GM12878 (cell line): ENCODE measurements around the gene SPRED2. TPM values are rescaled to one million over a fixed set of nuclear protein-coding genes. Genes with fewer than 3 reads are reported as not detected.

Experiments
- CBX3 ChIP-seq: fragments of 200-600 bp; sonication (generic); IDR thresholded peaks from 2 replicates; pipeline ENCODE4 v1.6.1; 2016; ENCODE audit warnings: low read depth, borderline replicate concordance
- EED ChIP-seq: sonication (generic); IDR thresholded peaks from 2 replicates; pipeline ENCODE4 v1.6.1; 2016; ENCODE audit warnings: antibody characterized with exemption, low read depth
- EGR1 ChIP-seq, 2 experiments: IDR thresholded peaks; 1 replicate in 1 of 2; 2 replicates in 1 of 2; pipeline ENCODE4 v1.6.1; 2011 to 2012; ENCODE audit warnings: low read depth in 2 of 2, low read length in 2 of 2, borderline replicate concordance in 1 of 2, mild to moderate bottlenecking in 1 of 2, moderate library complexity in 1 of 2
- ELK1 ChIP-seq: IDR thresholded peaks from 2 replicates; pipeline ENCODE4 v1.6.1; 2012; ENCODE audit warnings: low read depth, low read length, improper control_type of control experiment
- FOXK2 ChIP-seq: fragments of 450-650 bp; IDR thresholded peaks from 2 replicates; pipeline ENCODE4 v1.6.1; 2017; ENCODE audit warnings: mild to moderate bottlenecking, moderate library complexity
- KDM1A ChIP-seq: fragments of 200-600 bp; sonication (generic); IDR thresholded peaks from 2 replicates; pipeline ENCODE4 v1.6.1; 2016; ENCODE audit warnings: borderline replicate concordance
- NR2C1 ChIP-seq: fragments of 450-650 bp; IDR thresholded peaks from 2 replicates; pipeline ENCODE4 v1.6.1; 2017; ENCODE audit warnings: antibody characterized with exemption, mild to moderate bottlenecking, moderate library complexity
- RELB ChIP-seq: fragments of 450-650 bp; IDR thresholded peaks from 2 replicates; pipeline ENCODE4 v1.6.1; 2017; ENCODE audit warnings: low read depth, mild to moderate bottlenecking, moderate library complexity
- SMARCA5 ChIP-seq: fragments of 450-650 bp; IDR thresholded peaks from 2 replicates; pipeline ENCODE4 v1.6.1; 2017; ENCODE audit warnings: mild to moderate bottlenecking
- SREBF2 ChIP-seq: IDR thresholded peaks from 2 replicates; pipeline ENCODE4 v1.6.1; 2012; ENCODE audit warnings: mild to moderate bottlenecking, low read length
- SUZ12 ChIP-seq: fragments of 200-600 bp; sonication (generic); IDR thresholded peaks from one replicate; pipeline ENCODE4 v1.6.1; 2018; ENCODE audit warnings: antibody characterized with exemption, mild to moderate bottlenecking; ENCODE audit not compliant: unreplicated experiment
- polyA plus RNA-seq, 11 experiments: library from polyadenylated mRNA; depleted of rRNA in 4 of 11; unstranded in 6 of 11; stranded (reverse) in 5 of 11; fragments of >200 nt; fragmentation: Nextera tagmentation in 4 of 11; fragmentation: Illumina TruSeq in 1 of 11; extraction: Ambion mirVana in 4 of 11; extraction: Trizol in 1 of 11; gene quantifications; 1 replicate in 1 of 11; 2 replicates in 10 of 11; pipeline versions ENCODE4 v1.2.1 to v1.2.3, GENCODE V29; 2011 to 2016; ENCODE audit warnings: inconsistent platforms in 2 of 11, missing spikeins in 2 of 11, low read depth in 1 of 11
- total RNA-seq, 4 experiments: library from RNA; depleted of rRNA in 3 of 4; stranded (reverse); fragments of >200 nt in 3 of 4; fragmentation: Illumina TruSeq in 1 of 4; extraction: Trizol in 1 of 4; gene quantifications; 2 replicates each; pipeline versions ENCODE4 v1.2.1 to v1.2.3, GENCODE V29; 2013 to 2021

The SPRED2 gene
- total and polyA plus RNA-seq, 10 of the 15 experiments (the other 5 are each of a cell fraction or from before 2014, with no cell fraction given): 3.0 to 23.9 (median 9.7) TPM

GRCh38 chr2:65287364-65287763 is 145.0 kb downstream of the SPRED2 start (continued):
- TF ChIP-seq ELK1 (no peak), FOXK2 (no peak), SMARCA5 (no peak), KDM1A (no peak), CBX3 (no peak), SUZ12 (no peak), SREBF2 (no peak), RELB (no peak), EED (no peak), EGR1 (IDR thresholded peaks at IDR 0.05; ENCODE audit: borderline replicate concordance in 1 of 2, low read depth in 2 of 2, low read length in 2 of 2) (no peak), NR2C1 (no peak)
